Ascending aorta (tissue), 2 donors: Measurements from ENCODE around the gene PYGM. TPM values are rescaled to one million over a fixed set of nuclear protein-coding genes. Genes with fewer than 3 reads are reported as not detected.

Experiments used
- DNase-seq, 2 donors: peaks; one replicate each; pipeline ENCODE4 v3.0.0-alpha.2; 2019; ENCODE audit warnings: low spot score in 2 of 2
- H3K27ac ChIP-seq, 2 donors: fragments of 200-600 bp; sonication (generic); one replicate each; pipeline ENCODE4 v1.5.1; 2016 to 2017; ENCODE audit warnings: mild to moderate bottlenecking in 1 of 2
- H3K27me3 ChIP-seq: fragments of 200-600 bp; sonication (generic); one replicate; pipeline ENCODE4 v1.5.1; 2017
- H3K36me3 ChIP-seq, 2 donors: fragments of 200-600 bp; sonication (generic); one replicate each; pipeline ENCODE4 v1.5.1; 2016
- H3K4me1 ChIP-seq, 2 donors: fragments of 200-600 bp; sonication (generic); one replicate each; pipeline ENCODE4 v1.5.1; 2016 to 2017; ENCODE audit warnings: mild to moderate bottlenecking in 1 of 2
- H3K4me3 ChIP-seq, 2 donors: fragments of 200-600 bp; sonication (generic); one replicate each; pipeline ENCODE4 v1.5.1; 2016 to 2017; ENCODE audit warnings: mild to moderate bottlenecking in 1 of 2
- H3K9me3 ChIP-seq, 2 donors: fragments of 200-600 bp; sonication (generic); one replicate each; pipeline ENCODE4 v1.5.1; 2016
- intact Hi-C: fragments of 100-400 bp; cut with DNase I; formaldehyde crosslinking; loops from one replicate; pipeline ENCODE4 v1.15.1; 2023
- total RNA-seq: library from RNA; depleted of rRNA; stranded (reverse); fragments of >200 nt; gene quantifications from one replicate; pipeline ENCODE4 v1.1.0, GENCODE V29; 2016
- TF ChIP-seq, protein P1 (sequence below), 3 experiments: fragments of 200-600 bp in 2 of 3; fragments of 450-650 bp in 1 of 3; sonication (generic) in 2 of 3; IDR thresholded peaks; one replicate each; pipeline ENCODE4 v1.5.1; 2016 to 2019; ENCODE audit warnings: antibody characterized with exemption in 3 of 3, mild to moderate bottlenecking in 1 of 3, moderate library complexity in 1 of 3

PYGM gene
- total RNA-seq, 1 donor from 2014 or later: 13.9 TPM

DNA sequence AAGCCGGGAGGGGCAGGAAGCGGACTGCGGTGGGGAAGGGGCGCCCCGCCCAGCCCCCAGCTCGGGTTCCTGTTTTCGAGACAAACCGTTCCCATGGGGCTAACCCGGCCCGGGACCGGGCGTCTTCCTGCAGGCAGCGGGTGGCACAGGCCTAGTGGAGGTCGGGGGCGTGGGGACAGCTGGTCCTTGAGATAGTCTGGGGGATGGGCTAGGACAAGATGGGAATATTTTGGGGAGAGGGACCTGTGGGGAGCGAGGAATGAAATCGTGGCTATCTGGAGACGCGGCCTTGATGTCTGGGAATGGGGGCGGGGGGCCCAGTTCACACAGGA lies 14.6 kb downstream of the PYGM start:
- TF ChIP-seq, protein P1, sequence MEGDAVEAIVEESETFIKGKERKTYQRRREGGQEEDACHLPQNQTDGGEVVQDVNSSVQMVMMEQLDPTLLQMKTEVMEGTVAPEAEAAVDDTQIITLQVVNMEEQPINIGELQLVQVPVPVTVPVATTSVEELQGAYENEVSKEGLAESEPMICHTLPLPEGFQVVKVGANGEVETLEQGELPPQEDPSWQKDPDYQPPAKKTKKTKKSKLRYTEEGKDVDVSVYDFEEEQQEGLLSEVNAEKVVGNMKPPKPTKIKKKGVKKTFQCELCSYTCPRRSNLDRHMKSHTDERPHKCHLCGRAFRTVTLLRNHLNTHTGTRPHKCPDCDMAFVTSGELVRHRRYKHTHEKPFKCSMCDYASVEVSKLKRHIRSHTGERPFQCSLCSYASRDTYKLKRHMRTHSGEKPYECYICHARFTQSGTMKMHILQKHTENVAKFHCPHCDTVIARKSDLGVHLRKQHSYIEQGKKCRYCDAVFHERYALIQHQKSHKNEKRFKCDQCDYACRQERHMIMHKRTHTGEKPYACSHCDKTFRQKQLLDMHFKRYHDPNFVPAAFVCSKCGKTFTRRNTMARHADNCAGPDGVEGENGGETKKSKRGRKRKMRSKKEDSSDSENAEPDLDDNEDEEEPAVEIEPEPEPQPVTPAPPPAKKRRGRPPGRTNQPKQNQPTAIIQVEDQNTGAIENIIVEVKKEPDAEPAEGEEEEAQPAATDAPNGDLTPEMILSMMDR (IDR thresholded peaks at IDR 0.05): no peak

DNA sequence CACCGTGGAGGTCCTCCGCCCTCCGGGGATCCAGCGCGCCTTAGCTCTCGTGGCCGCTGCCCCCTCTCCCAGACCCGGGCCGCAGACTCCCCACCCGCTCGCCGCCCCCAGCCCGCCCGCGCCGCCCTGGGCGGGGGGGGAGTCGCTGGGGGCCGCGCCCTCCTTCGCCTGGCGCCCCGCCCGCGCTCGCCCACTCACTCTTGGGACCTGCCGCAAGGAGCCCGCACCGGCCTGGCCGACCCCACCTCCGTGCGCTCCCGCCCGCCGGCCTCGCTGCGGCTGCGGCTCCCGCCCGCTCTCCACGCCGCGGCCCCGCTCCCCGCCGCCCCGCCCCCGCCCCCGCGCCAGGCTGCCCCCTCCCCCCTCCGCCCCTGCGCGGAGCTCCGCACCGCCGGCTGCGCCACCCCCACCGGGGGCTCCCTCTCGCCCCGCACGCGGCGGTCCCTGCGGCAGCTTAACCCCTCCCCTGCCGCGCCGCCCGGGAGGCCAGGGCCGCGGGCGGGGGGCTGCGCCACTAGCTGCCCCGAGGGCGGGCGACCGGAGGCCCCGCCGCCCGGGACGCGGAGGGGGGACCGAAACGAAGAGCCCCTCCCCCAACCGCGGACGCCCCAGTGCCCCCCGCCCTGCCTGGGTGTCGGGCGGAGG lies 15.1 kb downstream of the PYGM start:
- TF ChIP-seq, protein P1 (IDR thresholded peaks at IDR 0.05): no peak
- intact Hi-C loops: no loop called here
- peaks cover 4 to 11% of the 10 kb centered on the region in 2 donors for H3K4me1 ChIP-seq
- H3K27ac ChIP-seq: peak overlapping the region; percentile 98
- H3K36me3 ChIP-seq: peaks cover 0 to 3% of the 10 kb centered on the region in 2 donors
- no peaks in the 10 kb centered on the region for H3K27me3 ChIP-seq
- no peak for DNase-seq
- no peaks in the 10 kb centered on the region for H3K9me3 ChIP-seq
- H3K4me3 ChIP-seq: peak overlapping the region; percentile 86 to 89

More for the DNA sequence above, 14.6 kb downstream of the PYGM start:
- peak overlapping the region; percentile 86 to 89 for H3K4me3 ChIP-seq
- peaks cover 0 to under 1% of the 10 kb centered on the region in 2 donors for H3K36me3 ChIP-seq
- DNase-seq: peak; percentile 51 to 90
- intact Hi-C loops: no loop called here
- no peaks in the 10 kb centered on the region for H3K9me3 ChIP-seq
- H3K27ac ChIP-seq: peak overlapping the region; percentile 98
- H3K27me3 ChIP-seq: no peaks in the 10 kb centered on the region
- peaks cover 4 to 11% of the 10 kb centered on the region in 2 donors for H3K4me1 ChIP-seq

DNA sequence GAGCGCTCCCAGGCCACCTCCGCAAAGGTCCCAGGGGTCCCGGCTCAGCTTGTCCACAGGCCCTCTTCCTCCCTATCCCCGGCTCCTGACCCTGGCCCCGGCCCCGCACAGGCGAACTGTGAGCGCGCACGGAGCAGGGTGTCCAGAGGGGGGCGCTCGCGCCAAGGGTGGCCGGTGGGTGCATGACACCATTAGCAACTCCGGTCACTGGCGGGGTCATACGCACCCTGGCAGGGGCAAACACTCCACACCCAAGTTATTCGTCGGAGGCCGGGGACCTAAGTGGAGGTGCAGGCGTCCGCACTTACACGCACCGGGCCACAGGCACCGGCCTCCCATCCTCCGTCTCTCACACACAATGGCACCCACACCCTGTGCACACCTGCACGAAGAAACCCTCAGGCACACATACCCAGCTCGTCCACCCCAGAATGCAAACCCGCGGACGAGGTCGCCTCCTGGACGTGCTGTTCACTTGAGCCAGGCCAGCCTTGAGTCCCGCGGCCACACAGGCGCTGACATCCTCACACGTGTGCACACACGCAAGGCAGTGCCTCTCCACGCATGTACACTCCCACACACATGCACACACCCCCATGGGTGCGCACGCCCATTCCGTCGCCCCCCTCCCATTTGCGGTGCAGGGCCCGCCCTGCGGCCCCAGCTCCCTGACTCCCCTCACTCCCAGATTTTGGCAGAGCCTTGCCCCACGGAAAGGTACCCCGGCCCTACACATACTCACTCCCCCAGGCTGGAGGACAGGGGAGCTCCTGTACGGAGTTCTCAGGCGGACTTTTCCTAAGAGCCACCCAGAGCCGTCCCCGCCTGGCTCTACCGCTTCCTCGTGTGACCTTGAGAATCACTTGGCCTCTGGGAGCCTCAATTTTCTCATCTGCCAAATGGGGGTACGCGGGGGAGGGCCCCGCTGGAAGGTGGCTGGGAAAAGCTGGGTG lies 15.9 kb downstream of the PYGM start, which contains the start of gene RASGRP2:
Gene RASGRP2, minus strand, starts transcription at position 552 of the 953 bp plus-strand sequence. CDS start 1,276 bp downstream, outside the sequence.
- intact Hi-C loops: loop anchor here (1.0 to 2.0 kb wide), 2 partner anchors 16 to 59 kb away; partner anchors contain the start of gene MAP4K2
- peak within 1 kb of the TSS; percentile 86 to 89 for H3K4me3 ChIP-seq
- H3K4me1 ChIP-seq: peaks cover 4 to 11% of the 10 kb centered on the region in 2 donors
- DNase-seq: peak; percentile 68 to 92
- H3K27ac ChIP-seq: peak within 1 kb of the TSS; percentile 98
- H3K9me3 ChIP-seq: no peaks in the 10 kb centered on the region
- H3K27me3 ChIP-seq: no peaks in the 10 kb centered on the region
- TF ChIP-seq, protein P1 (IDR thresholded peaks at IDR 0.05): peak; percentile 86 to 89 (median 89)
- peaks cover 0 to 9% of the 10 kb centered on the region in 2 donors for H3K36me3 ChIP-seq

DNA sequence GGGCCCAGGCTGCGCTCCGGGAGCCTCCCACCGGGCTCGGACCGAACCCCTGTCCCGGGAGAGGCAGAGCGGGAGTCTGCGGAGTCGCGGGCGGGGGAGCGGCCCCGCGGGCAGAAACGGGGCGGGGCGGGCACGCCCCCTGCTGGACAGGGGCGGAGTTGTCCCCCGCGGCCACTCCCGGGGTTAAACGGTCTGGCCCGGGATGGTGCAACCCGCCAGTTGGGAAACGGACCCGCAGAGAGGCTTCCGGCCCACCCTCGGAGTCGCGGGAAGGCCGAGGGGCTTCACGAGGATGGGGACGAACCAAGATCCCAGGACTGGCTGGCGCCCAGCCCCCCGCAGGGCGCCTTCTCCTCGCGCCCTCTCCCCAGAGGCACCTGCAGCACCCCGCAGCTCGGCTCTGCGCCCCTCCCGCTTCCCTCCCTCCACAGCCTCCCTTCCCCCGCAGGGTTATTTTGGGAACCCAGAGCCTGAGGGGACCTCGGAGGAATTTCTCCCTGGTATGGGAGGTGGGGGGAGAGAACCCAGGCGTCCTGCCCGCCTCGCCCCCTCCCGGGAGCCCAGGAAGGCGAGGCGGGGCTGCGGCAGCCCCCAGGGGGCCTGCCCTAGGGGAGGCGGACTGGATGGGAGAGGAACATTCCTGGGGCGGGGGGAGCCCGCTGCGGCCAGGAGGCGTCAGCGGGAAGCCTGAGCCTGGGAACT lies 16.7 kb downstream of the PYGM start:
- TF ChIP-seq, protein P1 (IDR thresholded peaks at IDR 0.05): peak; percentile 76 to 88 (median 81)
- peaks cover 4 to 11% of the 10 kb centered on the region in 2 donors for H3K4me1 ChIP-seq

More for the DNA sequence above, 16.7 kb downstream of the PYGM start:
- Histone ChIP-seq H3K9me3 (no peaks in the 10 kb centered on the region), H3K27me3 (no peaks in the 10 kb centered on the region), H3K36me3 (peaks cover 0 to 9% of the 10 kb centered on the region in 2 donors), H3K27ac (peak overlapping the region; percentile 91 to 98), H3K4me3 (peak overlapping the region; percentile 86 to 89)
- intact Hi-C loops: loop anchor here (1.0 to 2.0 kb wide), 2 partner anchors 17 to 60 kb away; partner anchors contain the start of gene MAP4K2
- DNase-seq: peak; percentile 34 to 90
